K562 (cell line): ENCODE measurements around the gene FOXD2. TPM values are rescaled to one million over a fixed set of nuclear protein-coding genes. Genes with fewer than 3 reads are reported as not detected.

ENCODE experiments used
- ATAC-seq: fragments of 200-7000 bp; cut with Tn5 transposase; 3 replicates; pipeline ENCODE4 v1.9.1; 2020; ENCODE audit warnings: moderate library complexity
- BruUV-seq: library from RNA; stranded (reverse); fragments of 400-500 nt; replicated peaks from 2 replicates; lab custom pipeline; 2021; lab: Mats Ljungman, UMichigan
- CTCF ChIA-PET: fragments of 300-600 bp; formaldehyde crosslinking; extraction: SDS; loops from one replicate; lab custom pipeline; 2021; ENCODE audit warnings: low intra/inter-chr PET ratio; lab: Yijun Ruan, JAX
- POLR2A ChIA-PET: fragments of 300-600, 350-650 bp; sonication (Branson Sonifier 250); formaldehyde crosslinking; extraction: SDS; loops from one replicate; lab custom pipeline; 2021; ENCODE audit warnings: antibody characterized with exemption, inconsistent platforms; lab: Yijun Ruan, JAX
- DNase-seq, 4 experiments: peaks; one replicate each; pipeline versions ENCODE4 v3.0.0 to v3.0.0-alpha.2; 2011 to 2018; ENCODE audit warnings: low spot score in 3 of 4, mixed read lengths in 3 of 4; ENCODE audit errors: extremely low read depth in 1 of 4
- FAIRE-seq: peaks from 2 replicates; lab custom pipeline; 2011; peaks lifted over from hg19 to GRCh38; lab: Jason Lieb, UNC
- H2AFZ ChIP-seq: 2 replicates; pipeline ENCODE4 v1.6.0; 2011; ENCODE audit warnings: low read depth, low read length, control low read depth, inconsistent platforms
- H3K27ac ChIP-seq: fragments of 200-600 bp; 3 replicates; pipeline ENCODE4 v1.8.0; 2011; ENCODE audit warnings: low read depth, mild to moderate bottlenecking, control low read depth, inconsistent platforms, low read length, moderate library complexity, mixed read lengths; ENCODE audit errors: extremely low read depth
- H3K27me3 ChIP-seq, 2 experiments: fragments of 300-600 bp in 1 of 2; 2 replicates in 1 of 2; 3 replicates in 1 of 2; pipeline versions ENCODE4 v1.6.0 to v1.8.0; 2011; ENCODE audit warnings: inconsistent platforms in 2 of 2, low read length in 2 of 2, mild to moderate bottlenecking in 1 of 2, mixed read lengths in 1 of 2, moderate library complexity in 1 of 2; ENCODE audit not compliant: control insufficient read depth in 2 of 2, insufficient read depth in 2 of 2
- H3K36me3 ChIP-seq: fragments of 300-600 bp; 3 replicates; pipeline ENCODE4 v1.8.0; 2011; ENCODE audit warnings: mild to moderate bottlenecking, low read length, inconsistent platforms; ENCODE audit not compliant: control insufficient read depth, insufficient read depth
- H3K4me1 ChIP-seq, 2 experiments: fragments of 200-600 bp in 1 of 2; replicated peaks in 1 of 2; 2 replicates in 1 of 2; 3 replicates in 1 of 2; pipeline versions ENCODE4 v1.5.1 to v1.8.0; 2011; ENCODE audit warnings: inconsistent platforms in 2 of 2, low read length in 2 of 2, mild to moderate bottlenecking in 1 of 2, mixed read lengths in 1 of 2, moderate library complexity in 1 of 2; ENCODE audit not compliant: control insufficient read depth in 2 of 2, insufficient read depth in 2 of 2
- H3K4me2 ChIP-seq: 2 replicates; pipeline ENCODE4 v1.6.1; 2011; ENCODE audit warnings: low read length, control low read depth, inconsistent platforms, mixed read lengths; ENCODE audit not compliant: insufficient read depth
- H3K4me3 ChIP-seq: fragments of 200-600 bp; sonication (generic), shearing (Covaris generic); 2 replicates; pipeline ENCODE4 v1.5.1; 2016; ENCODE audit warnings: control low read depth, inconsistent platforms
- H3K79me2 ChIP-seq: fragments of 200-600 bp; 3 replicates; pipeline ENCODE4 v1.8.0; 2011; ENCODE audit warnings: low read length, inconsistent platforms; ENCODE audit not compliant: control insufficient read depth, insufficient read depth
- H3K9ac ChIP-seq, 2 experiments: 2 replicates each; pipeline versions ENCODE4 v1.6.0 to v1.6.1; 2011; ENCODE audit warnings: low read depth in 2 of 2, low read length in 2 of 2, control low read depth in 1 of 2, inconsistent platforms in 1 of 2, mild to moderate bottlenecking in 1 of 2, mixed read lengths in 1 of 2; ENCODE audit not compliant: insufficient read depth in 1 of 2
- H3K9me1 ChIP-seq: one replicate; pipeline ENCODE4 v1.6.0; 2011; ENCODE audit warnings: inconsistent platforms, mild to moderate bottlenecking, low read length, moderate library complexity; ENCODE audit not compliant: control insufficient read depth, insufficient read depth
- H3K9me3 ChIP-seq: replicated peaks from 2 replicates; pipeline ENCODE4 v1.5.1; 2011; ENCODE audit warnings: low read depth, low read length, inconsistent platforms; ENCODE audit not compliant: control insufficient read depth, insufficient read depth
- H4K20me1 ChIP-seq: replicated peaks from 2 replicates; pipeline ENCODE4 v1.6.1; 2011; ENCODE audit warnings: low read length, inconsistent platforms, mixed read lengths; ENCODE audit not compliant: control insufficient read depth, insufficient read depth
- CBX3 ChIP-seq, 2 experiments: IDR thresholded peaks; 1 replicate in 1 of 2; 2 replicates in 1 of 2; pipeline ENCODE4 v1.6.1; 2012; ENCODE audit warnings: inconsistent platforms in 2 of 2, low read length in 2 of 2, borderline replicate concordance in 1 of 2, control low read depth in 1 of 2
- GABPB1 ChIP-seq: sonication (generic); formaldehyde crosslinking; IDR thresholded peaks from 2 replicates; pipeline ENCODE4 v1.8.0; 2022; ENCODE audit warnings: mild to moderate bottlenecking, missing genetic modification reagents
- GATAD2A ChIP-seq: fragments of 450-650 bp; IDR thresholded peaks from 2 replicates; pipeline ENCODE4 v1.6.1; 2017
- NR2C2 ChIP-seq, 2 experiments: fragments of 200-800 bp in 1 of 2; sonication (Bioruptor generic) in 1 of 2; sonication (generic) in 1 of 2; formaldehyde crosslinking in 1 of 2; IDR thresholded peaks; 2 replicates each; pipeline versions ENCODE4 v1.6.1 to v1.8.0; 2016 to 2022; ENCODE audit warnings: mild to moderate bottlenecking in 1 of 2, missing compliant biosample characterization in 1 of 2, missing genetic modification characterization in 1 of 2, missing genetic modification reagents in 1 of 2
- SMAD3 ChIP-seq: fragments of 450-650 bp; formaldehyde crosslinking; conservative IDR thresholded peaks from 2 replicates; pipeline ENCODE4 v1.4.0; 2020; ENCODE audit warnings: mild to moderate bottlenecking
- YY1 ChIP-seq, 3 experiments: IDR thresholded peaks; 2 replicates each; pipeline ENCODE4 v1.6.1; 2011; ENCODE audit warnings: low read length in 2 of 3, mild to moderate bottlenecking in 2 of 3, moderate library complexity in 2 of 3, borderline replicate concordance in 1 of 3, control low read depth in 1 of 3, low read depth in 1 of 3; ENCODE audit not compliant: insufficient read depth in 3 of 3, insufficient replicate concordance in 2 of 3, control insufficient read depth in 1 of 3, insufficient read length in 1 of 3; ENCODE audit errors: extremely low read depth in 1 of 3
- WGBS: fragments of 100-300 bp; shearing (Covaris generic); methylation state at CpG from one replicate; pipeline ENCODE4 v1.1.6; 2016; ENCODE audit warnings: low coverage, mixed read lengths; ENCODE audit not compliant: insufficient coverage; ENCODE audit errors: missing lambda C conversion rate; 5-methylcytosine and 5-hydroxymethylcytosine counted together
- in situ Hi-C: fragments of 300-500 bp; cut with MboI; formaldehyde crosslinking; loops from 4 replicates; pipeline ENCODE4 v1.15.0; 2018; ENCODE audit warnings: inconsistent platforms, mixed read lengths
- intact Hi-C: fragments of 100-400 bp; cut with micrococcal nuclease; formaldehyde crosslinking; loops from 2 replicates; pipeline ENCODE4 v1.14.2; 2022
- polyA plus RNA-seq, 8 experiments: library from polyadenylated mRNA; depleted of rRNA in 4 of 8; stranded (reverse) in 5 of 8; unstranded in 3 of 8; fragments of >200 nt; fragmentation: Nextera tagmentation in 2 of 8; fragmentation: Illumina TruSeq in 1 of 8; extraction: Ambion mirVana in 2 of 8; extraction: Trizol in 1 of 8; gene quantifications; 2 replicates each; pipeline versions ENCODE4 v1.2.1 to v1.2.3, GENCODE V29; 2011 to 2014; ENCODE audit warnings: inconsistent platforms in 1 of 8, missing spikeins in 1 of 8
- total RNA-seq, 7 experiments: library from RNA; depleted of rRNA in 6 of 7; stranded (reverse); fragments of >200 nt in 6 of 7; fragmentation: Illumina TruSeq in 2 of 7; extraction: Trizol in 2 of 7; gene quantifications; 2 replicates each; pipeline versions ENCODE4 v1.2.1 to v1.2.3, GENCODE V29; 2011 to 2021; ENCODE audit warnings: low replicate concordance in 1 of 7

The FOXD2 gene
- total and polyA plus RNA-seq, 9 of the 15 experiments (the other 6 are each of a cell fraction or from before 2014, with no cell fraction given): 0.06 to 1.2 (median 0.22) TPM

DNA sequence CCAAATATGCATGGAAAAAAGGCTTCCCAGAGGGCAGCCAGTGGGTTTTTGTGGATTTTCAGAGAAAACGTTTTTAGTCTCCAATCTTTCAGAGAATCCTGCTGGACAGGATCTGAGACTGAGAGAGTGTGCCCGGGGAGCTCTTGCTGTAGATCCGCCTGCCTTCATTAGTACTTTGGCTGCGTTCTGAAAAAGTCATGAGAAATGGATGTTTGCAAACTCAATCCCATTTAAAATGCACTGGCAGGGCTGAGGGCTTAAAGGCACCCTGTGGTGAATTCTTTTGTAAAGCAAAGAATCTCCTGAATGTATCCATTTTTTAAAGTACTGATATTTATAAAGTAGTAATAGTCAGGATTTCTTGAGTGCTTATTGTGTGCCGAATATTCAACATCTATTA is 22.2 kb downstream of the FOXD2 start:
- Histone ChIP-seq H3K4me3 (no peak overlapping the region), H3K4me1 (no peaks in the 10 kb centered on the region), H3K27ac (no peak overlapping the region), H3K9me3 (no peaks in the 10 kb centered on the region), H3K4me2 (no peak overlapping the region), H2AFZ (no peak overlapping the region), H3K27me3 (peaks cover 23 to 26% of the 10 kb centered on the region in 2 experiments; a peak in 4 of 5 replicates), H3K9ac (no peak overlapping the region), H3K79me2 (no peaks in the 10 kb centered on the region), H4K20me1 (no peaks in the 10 kb centered on the region), H3K9me1 (no peaks in the 10 kb centered on the region), H3K36me3 (no peaks in the 10 kb centered on the region)
- no TSS peak for BruUV-seq
- intact Hi-C loops (no loop called here), in situ Hi-C loops (no loop called here)
- FAIRE-seq: no peak
- no peak for TF ChIP-seq CBX3 (IDR thresholded peaks at IDR 0.05; ENCODE audit: borderline replicate concordance in 1 of 2, low read length in 2 of 2)
- TF ChIP-seq GATAD2A: no peak
- TF ChIP-seq GABPB1 (CRISPR knock-in tag): no peak
- TF ChIP-seq YY1 (IDR thresholded peaks at IDR 0.05; ENCODE audit: borderline replicate concordance in 1 of 3, control insufficient read depth in 1 of 3, extremely low read depth in 1 of 3, insufficient read depth in 3 of 3, insufficient read length in 1 of 3, insufficient replicate concordance in 2 of 3, low read depth in 1 of 3, low read length in 2 of 3): no peak
- no peak for TF ChIP-seq NR2C2 (CRISPR knock-in tag; IDR thresholded peaks at IDR 0.05)
- no peak for TF ChIP-seq NR2C2 (tag; IDR thresholded peaks at IDR 0.05)
- no peak for TF ChIP-seq SMAD3 (CRISPR knock-in tag)
- no peak for ATAC-seq
- ChIA-PET POLR2A (interaction anchor here (0.6 kb wide), 1 partner anchor 27 kb away, joined by 4 read pairs; no protein-coding TSS in a partner anchor), CTCF (no interaction called here)
- DNase-seq: no peak
- WGBS: 1% methylated on average over 5 of the region's 5 CpGs
